ENCODE data around the gene GARS1. TPM values are rescaled to one million over a fixed set of nuclear protein-coding genes. Genes with fewer than 3 reads are reported as not detected.

Gene GARS1
- total RNA-seq, 6 experiments from 2014 or later: 31.4 to 155 (median 44.7) TPM

DNA sequence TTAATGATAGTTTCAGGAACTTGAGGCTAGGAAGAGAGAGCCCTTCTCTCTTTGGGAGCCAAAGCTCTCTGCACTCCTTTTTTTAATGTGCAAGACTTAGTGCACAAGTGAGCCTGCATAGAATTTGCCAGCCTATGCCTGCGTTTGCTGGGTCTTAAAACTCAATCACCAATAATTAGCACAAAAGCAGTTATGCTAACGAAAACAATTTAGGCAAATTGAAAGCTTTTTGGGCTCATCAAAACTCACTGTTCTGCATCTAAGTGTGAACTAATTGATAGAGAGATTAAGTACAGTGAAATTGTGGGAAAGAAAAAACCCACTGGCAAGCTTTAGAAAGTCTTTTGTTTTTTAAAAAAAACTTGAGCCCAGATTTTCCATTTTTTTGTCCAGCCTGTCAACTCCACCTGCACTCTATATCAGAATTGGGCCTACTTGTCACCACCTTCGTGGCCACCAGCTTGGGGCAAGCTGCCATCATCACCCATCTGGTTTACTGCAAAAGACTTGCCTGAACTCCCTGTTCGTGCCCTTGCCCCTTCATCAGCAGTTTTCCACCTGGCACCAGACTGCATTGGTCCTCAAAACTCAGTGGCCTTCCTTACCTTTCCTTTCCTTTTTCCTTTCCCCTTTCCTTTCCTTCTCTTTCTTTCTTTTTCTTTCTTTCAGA lies 49.7 kb downstream of the GARS1 start:
- H3K27ac ChIP-seq: no peak overlapping the region
- no peaks in the 10 kb centered on the region for H3K27me3 ChIP-seq
- intact Hi-C loops (cut with DNase I): no loop called here
- no peaks in the 10 kb centered on the region for H3K9me3 ChIP-seq
- H3K4me3 ChIP-seq: no peak overlapping the region
- no peaks in the 10 kb centered on the region for H3K36me3 ChIP-seq
- whole genome bisulfite sequencing (ENCODE audit: insufficient coverage, low coverage, low lambda C conversion rate, missing lambda C conversion rate): 83% methylated on average over 4 of the region's 4 CpGs
- H3K4me1 ChIP-seq: no peaks in the 10 kb centered on the region
- ATAC-seq: no peak
- DNase-seq: no peak
- TF ChIP-seq, protein P1, sequence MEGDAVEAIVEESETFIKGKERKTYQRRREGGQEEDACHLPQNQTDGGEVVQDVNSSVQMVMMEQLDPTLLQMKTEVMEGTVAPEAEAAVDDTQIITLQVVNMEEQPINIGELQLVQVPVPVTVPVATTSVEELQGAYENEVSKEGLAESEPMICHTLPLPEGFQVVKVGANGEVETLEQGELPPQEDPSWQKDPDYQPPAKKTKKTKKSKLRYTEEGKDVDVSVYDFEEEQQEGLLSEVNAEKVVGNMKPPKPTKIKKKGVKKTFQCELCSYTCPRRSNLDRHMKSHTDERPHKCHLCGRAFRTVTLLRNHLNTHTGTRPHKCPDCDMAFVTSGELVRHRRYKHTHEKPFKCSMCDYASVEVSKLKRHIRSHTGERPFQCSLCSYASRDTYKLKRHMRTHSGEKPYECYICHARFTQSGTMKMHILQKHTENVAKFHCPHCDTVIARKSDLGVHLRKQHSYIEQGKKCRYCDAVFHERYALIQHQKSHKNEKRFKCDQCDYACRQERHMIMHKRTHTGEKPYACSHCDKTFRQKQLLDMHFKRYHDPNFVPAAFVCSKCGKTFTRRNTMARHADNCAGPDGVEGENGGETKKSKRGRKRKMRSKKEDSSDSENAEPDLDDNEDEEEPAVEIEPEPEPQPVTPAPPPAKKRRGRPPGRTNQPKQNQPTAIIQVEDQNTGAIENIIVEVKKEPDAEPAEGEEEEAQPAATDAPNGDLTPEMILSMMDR (IDR thresholded peaks at IDR 0.05): no peak
- no peak for TF ChIP-seq POLR2A (IDR thresholded peaks at IDR 0.05)

DNA sequence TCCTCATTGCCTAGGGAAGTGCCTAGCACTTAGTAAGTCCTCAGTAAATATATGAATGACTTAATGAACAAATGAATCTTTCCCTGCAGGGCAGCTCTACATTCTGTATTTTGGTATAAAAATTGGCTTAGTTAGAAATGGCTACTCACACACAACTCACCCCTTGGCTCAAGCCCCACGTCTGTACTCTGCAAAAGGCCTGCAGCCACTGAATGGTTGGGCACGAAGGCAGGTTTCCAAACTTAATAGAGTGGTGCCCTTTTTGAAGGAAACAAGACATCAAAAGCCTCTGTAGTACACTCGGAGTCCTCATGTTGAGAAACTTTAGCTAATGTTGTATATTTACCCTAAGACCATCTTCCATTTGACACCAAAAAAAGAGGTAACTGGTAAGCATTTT lies 51.0 kb downstream of the GARS1 start:
- H3K27ac ChIP-seq: no peak overlapping the region
- no peak for TF ChIP-seq POLR2A (IDR thresholded peaks at IDR 0.05)
- TF ChIP-seq, protein P1 (IDR thresholded peaks at IDR 0.05): no peak
- ATAC-seq (no peak), DNase-seq (no peak)
- WGBS (ENCODE audit: insufficient coverage, low coverage, low lambda C conversion rate, missing lambda C conversion rate): 85% methylated on average over 3 of the region's 3 CpGs
- intact Hi-C loops (cut with DNase I): no loop called here
- no peaks in the 10 kb centered on the region for H3K36me3 ChIP-seq
- H3K9me3 ChIP-seq: no peaks in the 10 kb centered on the region
- H3K4me1 ChIP-seq: no peaks in the 10 kb centered on the region
- no peaks in the 10 kb centered on the region for H3K27me3 ChIP-seq
- no peak overlapping the region for H3K4me3 ChIP-seq

DNA sequence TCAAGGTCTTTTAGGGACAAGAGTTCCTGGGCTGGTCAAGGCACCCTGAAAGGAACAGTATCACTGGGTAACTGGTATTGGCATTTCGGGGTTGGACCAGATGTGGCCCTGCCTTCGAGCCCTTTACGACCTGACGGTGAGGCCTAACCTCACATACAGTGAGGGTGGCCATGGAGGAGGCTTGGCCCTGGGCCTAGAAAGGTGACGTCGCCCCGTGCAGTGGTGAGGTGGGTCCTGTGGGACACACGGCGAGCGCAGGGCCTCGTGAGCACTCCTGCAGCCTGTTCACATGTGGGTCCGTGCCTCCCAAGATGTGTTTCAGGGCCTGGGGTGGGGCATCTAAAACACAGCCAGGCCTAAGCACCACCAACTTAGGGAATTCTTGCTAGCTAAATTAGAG lies 51.5 kb downstream of the GARS1 start:
- DNase-seq (no peak), ATAC-seq (peak in 1 of 4 donors; percentile 32)
- H3K4me1 ChIP-seq: no peaks in the 10 kb centered on the region
- WGBS (ENCODE audit: insufficient coverage, low coverage, low lambda C conversion rate, missing lambda C conversion rate): no CpG with 5 or more reads among the region's 12 CpGs
- intact Hi-C loops (cut with DNase I): no loop called here
- no peaks in the 10 kb centered on the region for H3K27me3 ChIP-seq
- no peaks in the 10 kb centered on the region for H3K9me3 ChIP-seq
- no peak overlapping the region for H3K27ac ChIP-seq
- no peak overlapping the region for H3K4me3 ChIP-seq
- TF ChIP-seq POLR2A (IDR thresholded peaks at IDR 0.05): no peak
- H3K36me3 ChIP-seq: no peaks in the 10 kb centered on the region

GRCh38 chr7:30647589-30648364 lies 53.1 kb downstream of the GARS1 start:
- 85% methylated on average over 2 of the region's 10 CpGs for WGBS (ENCODE audit: insufficient coverage, low coverage, low lambda C conversion rate, missing lambda C conversion rate)
- no peak for TF ChIP-seq POLR2A (IDR thresholded peaks at IDR 0.05)
- TF ChIP-seq, protein P1 (IDR thresholded peaks at IDR 0.05): no peak
- Histone ChIP-seq H3K4me1 (no peaks in the 10 kb centered on the region), H3K27me3 (no peaks in the 10 kb centered on the region), H3K4me3 (no peak overlapping the region), H3K36me3 (no peaks in the 10 kb centered on the region), H3K9me3 (no peaks in the 10 kb centered on the region), H3K27ac (no peak overlapping the region)
- no peak for DNase-seq
- intact Hi-C loops (cut with DNase I): no loop called here
- ATAC-seq: no peak

Data from right lobe of liver (tissue), 6 donors.